Measurements from ENCODE around the gene CEP41.

The CEP41 gene

DNA sequence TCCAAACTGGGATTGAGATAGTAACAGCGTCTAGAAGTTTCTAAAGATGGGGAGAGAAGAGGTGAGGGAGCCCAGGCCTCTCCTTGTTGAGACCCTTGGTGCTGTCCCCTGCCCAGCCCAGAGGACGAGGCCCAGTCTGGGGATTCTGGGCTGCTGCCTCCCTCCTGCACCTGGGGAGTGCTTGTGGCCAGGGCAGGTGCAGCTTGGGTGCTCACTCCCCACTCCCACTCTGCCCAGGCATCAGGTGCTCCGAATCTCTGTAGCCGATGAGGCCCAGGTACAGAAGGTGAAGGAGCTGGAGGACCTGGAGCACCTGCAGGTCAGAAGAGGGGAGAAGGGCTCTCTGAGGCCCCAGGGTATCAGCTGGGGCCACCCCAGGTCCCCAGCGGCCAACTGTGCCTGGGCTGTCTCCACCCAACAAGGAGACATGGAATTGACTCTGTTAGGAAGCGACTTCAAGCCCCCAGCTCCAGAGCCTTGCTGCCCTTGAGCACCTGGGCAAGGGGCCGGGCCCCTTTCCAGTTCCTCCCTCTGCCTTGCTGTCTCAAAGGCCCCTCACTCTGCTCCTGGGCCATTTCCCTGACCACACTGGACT is 59.9 kb downstream of the CEP41 start:
- H3K27ac ChIP-seq = no peak overlapping the region
- no peak overlapping the region for H3K4me3 ChIP-seq (ENCODE audit: low read depth, low read length)
- H3K36me3 ChIP-seq (ENCODE audit: control insufficient read depth, insufficient read depth, low read length) = no peaks in the 10 kb centered on the region
- no peaks in the 10 kb centered on the region for H3K4me1 ChIP-seq
- no peaks in the 10 kb centered on the region for H3K9me3 ChIP-seq (ENCODE audit: control insufficient read depth, low read length)
- no peak overlapping the region for H3K4me2 ChIP-seq (ENCODE audit: low read length)
- H3K9ac ChIP-seq = no peak overlapping the region
- H3K79me2 ChIP-seq = no peaks in the 10 kb centered on the region
- TF ChIP-seq, protein P1, sequence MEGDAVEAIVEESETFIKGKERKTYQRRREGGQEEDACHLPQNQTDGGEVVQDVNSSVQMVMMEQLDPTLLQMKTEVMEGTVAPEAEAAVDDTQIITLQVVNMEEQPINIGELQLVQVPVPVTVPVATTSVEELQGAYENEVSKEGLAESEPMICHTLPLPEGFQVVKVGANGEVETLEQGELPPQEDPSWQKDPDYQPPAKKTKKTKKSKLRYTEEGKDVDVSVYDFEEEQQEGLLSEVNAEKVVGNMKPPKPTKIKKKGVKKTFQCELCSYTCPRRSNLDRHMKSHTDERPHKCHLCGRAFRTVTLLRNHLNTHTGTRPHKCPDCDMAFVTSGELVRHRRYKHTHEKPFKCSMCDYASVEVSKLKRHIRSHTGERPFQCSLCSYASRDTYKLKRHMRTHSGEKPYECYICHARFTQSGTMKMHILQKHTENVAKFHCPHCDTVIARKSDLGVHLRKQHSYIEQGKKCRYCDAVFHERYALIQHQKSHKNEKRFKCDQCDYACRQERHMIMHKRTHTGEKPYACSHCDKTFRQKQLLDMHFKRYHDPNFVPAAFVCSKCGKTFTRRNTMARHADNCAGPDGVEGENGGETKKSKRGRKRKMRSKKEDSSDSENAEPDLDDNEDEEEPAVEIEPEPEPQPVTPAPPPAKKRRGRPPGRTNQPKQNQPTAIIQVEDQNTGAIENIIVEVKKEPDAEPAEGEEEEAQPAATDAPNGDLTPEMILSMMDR (IDR thresholded peaks at IDR 0.05) = no peak
- no peaks in the 10 kb centered on the region for H3K27me3 ChIP-seq (ENCODE audit: control insufficient read depth, insufficient read depth, low read length)
- H2AFZ ChIP-seq = no peak overlapping the region

DNA sequence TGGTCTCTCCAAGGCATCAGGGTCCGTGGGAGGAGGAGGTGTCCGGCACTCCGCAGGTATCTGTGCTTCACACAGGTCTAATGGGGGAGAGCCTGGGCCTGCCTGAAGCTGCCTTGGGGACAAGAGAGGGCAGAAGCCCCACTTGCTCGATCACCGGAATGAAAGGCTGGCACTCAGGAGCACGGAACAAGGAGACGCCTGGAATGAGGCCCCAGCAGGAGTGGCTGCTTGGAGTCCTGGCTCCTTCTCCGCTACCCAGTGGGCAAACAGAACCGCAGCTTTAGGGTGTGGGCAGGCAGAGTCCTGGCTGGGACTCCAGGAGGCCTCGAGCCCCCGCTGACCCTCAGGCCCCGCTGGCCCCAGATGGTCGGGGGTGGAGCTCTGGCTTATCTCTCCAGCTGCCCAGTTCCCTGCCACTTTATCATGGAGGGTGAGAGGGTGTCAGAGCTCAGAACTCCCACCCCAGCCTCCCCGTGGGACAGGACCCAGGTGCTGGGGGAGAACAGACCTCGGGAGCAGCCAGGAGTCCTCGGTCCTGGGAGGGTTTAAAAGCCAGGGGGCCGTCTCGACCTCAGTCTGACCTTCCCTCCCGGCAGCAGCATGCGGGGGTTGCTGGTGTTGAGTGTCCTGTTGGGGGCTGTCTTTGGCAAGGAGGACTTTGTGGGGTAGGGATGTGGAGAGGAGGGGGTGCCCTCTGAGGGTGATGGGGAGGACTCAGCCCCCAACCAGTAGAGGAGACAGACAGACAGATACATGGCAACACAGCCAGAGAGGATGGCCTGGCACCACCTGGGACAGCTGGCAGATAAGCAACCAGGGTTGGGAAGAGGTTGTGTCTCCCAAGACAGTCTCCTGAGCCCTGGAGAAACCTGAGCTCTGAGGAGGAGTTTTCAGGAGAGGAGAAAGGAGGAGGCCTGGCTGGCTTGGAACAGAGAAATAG is 60.6 kb downstream of the CEP41 start, which contains the start of gene CPA1:
TSS of gene CPA1 (plus strand) at position 574 of the 940 bp plus-strand sequence. CDS start at position 601, 27 bp downstream.
- no peaks in the 10 kb centered on the region for H3K4me1 ChIP-seq
- H3K27me3 ChIP-seq (ENCODE audit: control insufficient read depth, insufficient read depth, low read length) = no peaks in the 10 kb centered on the region
- TF ChIP-seq, protein P1 (IDR thresholded peaks at IDR 0.05) = no peak
- H3K4me3 ChIP-seq (ENCODE audit: low read depth, low read length) = no peak within 1 kb of the TSS
- no peak within 1 kb of the TSS for H3K9ac ChIP-seq
- H3K9me3 ChIP-seq (ENCODE audit: control insufficient read depth, low read length) = no peaks in the 10 kb centered on the region
- no peak within 1 kb of the TSS for H3K27ac ChIP-seq
- no peak within 1 kb of the TSS for H3K4me2 ChIP-seq (ENCODE audit: low read length)
- H3K79me2 ChIP-seq = no peaks in the 10 kb centered on the region
- H2AFZ ChIP-seq = peak within 1 kb of the TSS; percentile 56
- H3K36me3 ChIP-seq (ENCODE audit: control insufficient read depth, insufficient read depth, low read length) = no peaks in the 10 kb centered on the region

DNA sequence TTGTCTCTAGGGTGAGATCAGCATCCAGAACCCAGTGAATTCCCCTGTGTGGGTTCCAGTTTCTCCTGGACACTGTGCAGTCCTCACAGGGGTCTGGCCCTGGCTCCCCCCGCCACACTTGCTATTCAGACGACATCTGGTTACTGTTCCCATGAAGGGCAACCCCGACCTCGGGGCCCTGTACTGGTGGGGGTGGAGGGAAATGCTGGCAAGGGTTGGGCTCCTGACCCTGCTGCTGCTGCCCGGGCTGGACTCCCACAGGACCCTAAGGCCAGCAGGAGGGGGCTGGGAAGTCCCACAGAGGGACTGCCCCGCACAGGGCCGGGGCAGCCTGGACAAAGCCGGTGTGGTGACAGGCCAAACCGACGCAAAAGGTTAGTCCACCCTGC is 61.3 kb downstream of the CEP41 start:
- TF ChIP-seq, protein P1 (IDR thresholded peaks at IDR 0.05) = no peak
- H3K36me3 ChIP-seq (ENCODE audit: control insufficient read depth, insufficient read depth, low read length) = no peaks in the 10 kb centered on the region
- no peak overlapping the region for H3K4me3 ChIP-seq (ENCODE audit: low read depth, low read length)
- no peak overlapping the region for H3K27ac ChIP-seq
- no peaks in the 10 kb centered on the region for H3K79me2 ChIP-seq
- H2AFZ ChIP-seq = no peak overlapping the region
- no peaks in the 10 kb centered on the region for H3K27me3 ChIP-seq (ENCODE audit: control insufficient read depth, insufficient read depth, low read length)
- no peaks in the 10 kb centered on the region for H3K4me1 ChIP-seq
- no peak overlapping the region for H3K9ac ChIP-seq
- no peaks in the 10 kb centered on the region for H3K9me3 ChIP-seq (ENCODE audit: control insufficient read depth, low read length)
- no peak overlapping the region for H3K4me2 ChIP-seq (ENCODE audit: low read length)

DNA sequence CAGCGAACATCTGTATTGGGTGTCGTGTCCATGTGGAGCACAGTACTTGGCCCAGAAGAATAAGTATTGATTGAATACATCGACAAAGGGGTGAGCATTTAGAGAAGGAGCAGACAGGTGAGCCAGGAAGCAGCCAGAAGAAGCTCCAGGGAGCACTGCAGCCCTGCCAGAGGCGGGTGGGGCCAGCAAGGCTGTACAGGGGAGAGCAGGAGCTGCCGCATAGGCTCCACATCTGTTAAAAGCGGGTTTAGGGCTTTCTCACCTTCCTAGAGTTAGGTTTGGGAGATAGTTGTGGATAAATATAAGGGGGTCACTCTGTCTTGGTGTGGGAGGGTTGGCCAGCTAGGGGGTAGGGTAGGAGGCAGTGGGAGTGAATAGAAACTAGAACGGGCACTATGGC is 61.8 kb downstream of the CEP41 start:
- no peak overlapping the region for H3K4me2 ChIP-seq (ENCODE audit: low read length)
- H3K27me3 ChIP-seq (ENCODE audit: control insufficient read depth, insufficient read depth, low read length) = no peaks in the 10 kb centered on the region
- no peaks in the 10 kb centered on the region for H3K9me3 ChIP-seq (ENCODE audit: control insufficient read depth, low read length)
- TF ChIP-seq, protein P1 (IDR thresholded peaks at IDR 0.05) = no peak
- no peaks in the 10 kb centered on the region for H3K4me1 ChIP-seq
- no peaks in the 10 kb centered on the region for H3K79me2 ChIP-seq
- H3K36me3 ChIP-seq (ENCODE audit: control insufficient read depth, insufficient read depth, low read length) = no peaks in the 10 kb centered on the region
- H2AFZ ChIP-seq = no peak overlapping the region
- no peak overlapping the region for H3K9ac ChIP-seq
- no peak overlapping the region for H3K27ac ChIP-seq
- no peak overlapping the region for H3K4me3 ChIP-seq (ENCODE audit: low read depth, low read length)
